GM12875 (cell line): ENCODE data around the gene UCK2.

ENCODE experiments used
- H3K4me3 ChIP-seq: one replicate; pipeline ENCODE4 v1.5.1; 2011; ENCODE audit warnings: low read depth, low read length, control low read depth
- CTCF ChIP-seq: IDR thresholded peaks from 2 replicates; pipeline ENCODE4 v1.5.1; 2011; ENCODE audit warnings: low read depth, mild to moderate bottlenecking, control low read depth, inconsistent platforms, low read length, moderate library complexity, borderline replicate concordance; ENCODE audit not compliant: insufficient read depth

Gene UCK2

DNA sequence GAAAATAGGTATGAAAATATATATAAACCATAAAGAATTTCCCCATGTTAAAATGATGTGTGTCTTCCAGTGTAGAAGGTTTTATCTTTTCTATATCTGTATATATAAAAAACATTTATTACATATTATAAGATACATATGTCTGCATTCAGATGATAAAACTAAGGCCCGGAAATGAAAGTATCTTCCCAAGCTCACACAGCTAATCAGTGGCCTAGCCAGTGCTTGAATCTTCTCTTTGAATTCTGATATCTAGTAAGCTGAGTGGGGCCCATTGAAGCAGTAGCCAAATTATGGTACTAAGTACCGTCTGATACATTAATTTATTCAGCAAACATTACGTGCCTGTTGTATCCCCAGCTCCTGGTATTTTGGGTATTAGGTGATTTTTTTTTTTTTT, 28.6 kb downstream of the UCK2 start:
- no peak overlapping the region for H3K4me3 ChIP-seq
- no peak for TF ChIP-seq CTCF

GRCh38 chr1:165856606-165857005, 29.2 kb downstream of the UCK2 start:
- no peak for TF ChIP-seq CTCF
- H3K4me3 ChIP-seq, result no peak overlapping the region

- no peak overlapping the region for H3K4me3 ChIP-seq
- TF ChIP-seq CTCF, result no peak
Measured at GRCh38 chr1:165857046-165857801, 29.8 kb downstream of the UCK2 start.

DNA sequence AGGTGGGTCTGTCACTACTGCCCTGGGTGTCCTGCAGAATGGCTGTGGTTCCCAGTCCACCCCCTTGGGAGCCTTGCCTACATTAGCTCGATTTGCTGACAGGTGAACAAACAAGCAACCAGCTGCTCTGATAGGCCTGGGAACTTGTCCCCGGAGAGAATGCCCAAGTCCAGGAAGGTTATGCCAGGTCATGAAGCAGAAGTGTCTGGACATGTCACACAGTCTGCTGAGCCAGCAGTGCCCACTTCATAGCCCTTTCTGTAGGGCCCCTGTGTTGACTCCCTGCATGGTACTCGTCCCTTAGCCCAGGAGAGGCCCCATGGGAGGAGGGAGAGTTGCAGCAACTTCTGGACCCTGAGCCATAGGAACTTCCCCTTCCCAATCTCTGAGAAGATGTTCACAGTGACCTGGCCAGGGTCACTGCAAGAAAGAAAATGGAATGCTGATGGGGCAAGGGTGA, 31.0 kb downstream of the UCK2 start:
- no peak for TF ChIP-seq CTCF
- no peak overlapping the region for H3K4me3 ChIP-seq

DNA sequence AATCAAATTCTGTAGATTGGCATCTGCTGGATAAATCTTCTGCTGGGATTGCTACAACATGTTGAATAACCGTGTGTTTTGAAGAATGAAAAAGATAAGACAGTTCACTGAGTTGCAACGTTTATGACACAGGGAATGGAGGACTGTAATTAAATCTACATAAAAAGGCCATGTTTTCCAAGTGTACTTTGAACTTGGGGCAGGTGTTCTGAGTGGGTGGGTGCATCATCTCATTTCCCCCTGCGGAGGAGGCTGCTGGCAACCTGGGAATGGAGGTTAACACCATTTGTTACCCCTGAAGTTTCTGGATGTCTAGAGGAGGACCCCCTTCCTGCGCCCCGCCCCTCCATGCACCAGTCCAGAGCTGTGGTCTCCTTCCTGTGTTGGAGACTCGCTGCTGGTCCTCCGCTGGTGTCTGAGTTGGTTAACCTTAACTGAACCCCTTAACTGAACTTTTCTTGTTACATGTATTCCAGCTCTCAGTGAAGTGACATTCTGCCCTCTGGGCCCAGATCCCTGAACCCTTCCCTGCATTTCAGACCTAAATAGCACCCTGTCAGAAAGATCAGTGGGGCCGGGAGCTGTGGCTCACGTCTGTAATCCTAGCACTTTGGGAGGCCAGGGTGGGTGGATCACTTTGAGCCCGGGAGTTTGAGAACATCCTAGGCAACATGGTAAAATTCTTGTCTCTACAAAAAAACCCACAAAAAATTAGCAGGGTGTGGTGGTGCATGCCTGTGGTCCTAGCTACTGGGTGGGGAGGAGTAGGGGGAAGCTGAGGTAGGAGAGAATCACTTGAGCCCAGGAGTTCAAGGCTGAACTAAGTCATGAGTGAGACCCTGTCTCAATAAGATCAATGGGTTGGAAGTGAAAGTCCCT, 31.8 kb downstream of the UCK2 start:
- TF ChIP-seq CTCF, result no peak

DNA sequence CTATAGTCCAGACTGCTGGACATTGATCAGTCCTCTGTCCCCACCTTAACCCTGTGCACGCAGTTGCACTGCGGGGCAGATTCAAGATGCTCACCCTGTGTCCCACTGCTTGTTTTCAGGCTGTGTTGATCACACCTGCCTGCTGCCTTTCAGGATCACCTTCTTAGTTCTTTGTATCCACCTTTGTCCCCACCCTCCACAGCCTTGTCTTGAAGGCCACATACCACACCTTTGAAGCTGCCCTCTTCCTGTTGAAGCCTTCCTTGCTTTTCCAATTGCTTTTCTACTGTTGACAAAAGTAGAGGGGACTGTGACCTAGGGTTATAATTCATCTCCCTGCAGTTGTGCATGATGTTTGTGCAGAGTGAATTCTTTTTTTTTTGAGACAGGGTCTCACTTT, 32.7 kb downstream of the UCK2 start:
- H3K4me3 ChIP-seq, result no peak overlapping the region

More for the DNA sequence above, 31.8 kb downstream of the UCK2 start:
- no peak overlapping the region for H3K4me3 ChIP-seq

More for the DNA sequence above, 32.7 kb downstream of the UCK2 start:
- no peak for TF ChIP-seq CTCF
